IMR-90 (cell line): ENCODE measurements around the gene LIN9. TPM values are rescaled to one million over a fixed set of nuclear protein-coding genes. Genes with fewer than 3 reads are reported as not detected.

Source experiments
- ATAC-seq: fragments of 200-7000 bp; cut with Tn5 transposase; 2 replicates; pipeline ENCODE4 v1.9.1; 2020; ENCODE audit warnings: low read depth, mild to moderate bottlenecking, moderate library complexity
- BruUV-seq: library from RNA; stranded (reverse); fragments of 400-500 nt; replicated peaks from 2 replicates; lab custom pipeline; 2021; lab: Mats Ljungman, UMichigan
- CTCF ChIA-PET: fragments of 300-600 bp; formaldehyde crosslinking; extraction: SDS; loops from one replicate; lab custom pipeline; 2021; ENCODE audit warnings: antibody characterized with exemption; lab: Yijun Ruan, JAX
- POLR2A ChIA-PET: fragments of 300-600 bp; sonication (Branson Sonifier 250); formaldehyde crosslinking; loops from one replicate; lab custom pipeline; 2022; ENCODE audit warnings: antibody characterized with exemption; ENCODE audit not compliant: unreplicated experiment; lab: Charles Lee
- DNase-seq: peaks from one replicate; pipeline ENCODE4 v3.0.0; 2013
- H2AFZ ChIP-seq: replicated peaks from 2 replicates; pipeline ENCODE3; 2013; ENCODE audit warnings: low read length, mild to moderate bottlenecking; ENCODE audit not compliant: poor library complexity
- H2AK5ac ChIP-seq: 2 replicates; pipeline ENCODE4 v1.6.1; 2013; ENCODE audit warnings: low read depth, low read length, inconsistent platforms
- H2AK9ac ChIP-seq: replicated peaks from 2 replicates; pipeline ENCODE3; 2013; ENCODE audit warnings: mild to moderate bottlenecking, low read depth, low read length, moderate library complexity; ENCODE audit not compliant: poor library complexity
- H2BK120ac ChIP-seq: 2 replicates; pipeline ENCODE4 v1.6.1; 2013; ENCODE audit warnings: low read depth, low read length, inconsistent platforms
- H2BK15ac ChIP-seq: 3 replicates; pipeline ENCODE4 v1.6.1; 2013; ENCODE audit warnings: low read depth, low read length, inconsistent platforms
- H2BK20ac ChIP-seq: 2 replicates; pipeline ENCODE4 v1.6.1; 2013; ENCODE audit warnings: low read depth, mild to moderate bottlenecking, inconsistent platforms, low read length, moderate library complexity
- H2BK5ac ChIP-seq: 2 replicates; pipeline ENCODE4 v1.6.1; 2013; ENCODE audit warnings: mild to moderate bottlenecking, low read depth, low read length, inconsistent platforms; ENCODE audit not compliant: poor library complexity, severe bottlenecking
- H3K14ac ChIP-seq: replicated peaks from 2 replicates; pipeline ENCODE4 v1.6.1; 2013; ENCODE audit warnings: low read depth, low read length, inconsistent platforms
- H3K18ac ChIP-seq: 2 replicates; pipeline ENCODE4 v1.6.1; 2013; ENCODE audit warnings: low read depth, low read length, control low read depth
- H3K23ac ChIP-seq: 2 replicates; pipeline ENCODE4 v1.6.1; 2013; ENCODE audit warnings: low read depth, low read length, inconsistent platforms
- H3K27ac ChIP-seq: 2 replicates; pipeline ENCODE4 v1.5.1; 2013; ENCODE audit warnings: mild to moderate bottlenecking, control low read depth, low read length; ENCODE audit not compliant: insufficient read depth
- H3K27me3 ChIP-seq: 2 replicates; pipeline ENCODE4 v1.6.1; 2013; ENCODE audit warnings: low read length; ENCODE audit not compliant: control insufficient read depth, insufficient read depth
- H3K36me3 ChIP-seq: 2 replicates; pipeline ENCODE4 v1.6.1; 2013; ENCODE audit warnings: low read length, mixed read lengths; ENCODE audit not compliant: control insufficient read depth, insufficient read depth
- H3K4ac ChIP-seq: 2 replicates; pipeline ENCODE4 v1.6.1; 2013; ENCODE audit warnings: low read depth, low read length, inconsistent platforms
- H3K4me1 ChIP-seq: 2 replicates; pipeline ENCODE4 v1.6.1; 2013; ENCODE audit warnings: low read length, mixed read lengths; ENCODE audit not compliant: control insufficient read depth, insufficient read depth
- H3K4me2 ChIP-seq: 2 replicates; pipeline ENCODE4 v1.6.1; 2013; ENCODE audit warnings: low read depth, mild to moderate bottlenecking, control low read depth, low read length, moderate library complexity
- H3K4me3 ChIP-seq: 2 replicates; pipeline ENCODE4 v1.5.1; 2013; ENCODE audit warnings: low read depth, mild to moderate bottlenecking, control low read depth, low read length, moderate library complexity; ENCODE audit not compliant: insufficient read depth
- H3K56ac ChIP-seq: 2 replicates; pipeline ENCODE4 v1.6.1; 2013; ENCODE audit warnings: low read length, inconsistent platforms; ENCODE audit not compliant: insufficient read depth; ENCODE audit errors: extremely low read depth
- H3K79me1 ChIP-seq, 2 experiments: 2 replicates each; pipeline ENCODE4 v1.6.1; 2013; ENCODE audit warnings: low read length in 2 of 2, inconsistent platforms in 1 of 2, low read depth in 1 of 2
- H3K9ac ChIP-seq: 2 replicates; pipeline ENCODE4 v1.6.1; 2013; ENCODE audit warnings: low read depth, low read length, control low read depth
- H3K9me1 ChIP-seq: 2 replicates; pipeline ENCODE4 v1.6.1; 2013; ENCODE audit warnings: low read length, inconsistent platforms; ENCODE audit not compliant: insufficient read depth
- H3K9me3 ChIP-seq: 2 replicates; pipeline ENCODE4 v1.6.1; 2013; ENCODE audit warnings: low read length; ENCODE audit not compliant: control insufficient read depth, insufficient read depth
- H4K20me1 ChIP-seq: 2 replicates; pipeline ENCODE4 v1.6.1; 2013; ENCODE audit warnings: low read length, inconsistent platforms; ENCODE audit not compliant: insufficient read depth
- H4K5ac ChIP-seq: 2 replicates; pipeline ENCODE4 v1.6.1; 2013; ENCODE audit warnings: mild to moderate bottlenecking, low read depth, low read length, control low read depth
- H4K8ac ChIP-seq, 2 experiments: 2 replicates each; pipeline ENCODE4 v1.6.1; 2013; ENCODE audit warnings: low read depth in 2 of 2, low read length in 2 of 2, control low read depth in 1 of 2, inconsistent platforms in 1 of 2
- H4K91ac ChIP-seq: 2 replicates; pipeline ENCODE4 v1.6.1; 2013; ENCODE audit warnings: low read depth, low read length, inconsistent platforms; ENCODE audit not compliant: insufficient read depth
- CHD1 ChIP-seq: IDR thresholded peaks from 2 replicates; pipeline ENCODE4 v1.6.1; 2012; ENCODE audit warnings: low read depth, low read length, improper control_type of control experiment
- MAZ ChIP-seq: IDR thresholded peaks from 2 replicates; pipeline ENCODE4 v1.6.1; 2012; ENCODE audit warnings: low read depth, mild to moderate bottlenecking, low read length, improper control_type of control experiment, moderate library complexity, borderline replicate concordance
- RFX5 ChIP-seq: IDR thresholded peaks from 2 replicates; pipeline ENCODE4 v1.8.0; 2012; ENCODE audit warnings: low read depth, mild to moderate bottlenecking, low read length, moderate library complexity
- WGBS, 2 experiments: methylation state at CpG; one replicate each; pipeline versions ENCODE4 v1.1.5 to v1.1.7; 2013; ENCODE audit warnings: missing lambda C conversion rate in 2 of 2; ENCODE audit not compliant: insufficient read length in 1 of 2; ENCODE audit errors: extremely low coverage in 2 of 2; 5-methylcytosine and 5-hydroxymethylcytosine counted together
- dilution Hi-C: fragments of 300-500 bp; cut with HindIII; formaldehyde crosslinking; loops from one replicate; pipeline ENCODE4 v1.14.3; 2018; ENCODE audit warnings: low sequenced_read_pairs; ENCODE audit not compliant: unreplicated experiment
- in situ Hi-C: fragments of 300-500 bp; cut with MboI; formaldehyde crosslinking; loops from 3 replicates; pipeline ENCODE4 v1.14.3; 2019; ENCODE audit warnings: low sequenced_read_pairs, inconsistent platforms, mixed read lengths
- intact Hi-C: fragments of 100-400 bp; cut with micrococcal nuclease; formaldehyde crosslinking; loops from 2 replicates; pipeline ENCODE4 v1.10.0; 2022
- polyA plus RNA-seq, 3 experiments: library from polyadenylated mRNA; depleted of rRNA; stranded (reverse); fragments of >200 nt; gene quantifications; 2 replicates each; pipeline ENCODE4 v1.2.3, GENCODE V29; 2012; ENCODE audit warnings: low replicate concordance in 1 of 3
- total RNA-seq: library from RNA; depleted of rRNA; stranded (reverse); fragments of >200 nt; gene quantifications from 2 replicates; pipeline ENCODE4 v1.2.3, GENCODE V29; 2012
- TF ChIP-seq, protein P1 (sequence below): fragments of 150-350 bp; IDR thresholded peaks from 2 replicates; pipeline ENCODE4 v1.6.1; 2017; ENCODE audit warnings: mild to moderate bottlenecking, antibody characterized with exemption, low read length, low read depth

LIN9 gene
- total and polyA plus RNA-seq, 2 of the 4 experiments (the other 2 are of a cell fraction), result 2.3 to 3.9 TPM

GRCh38 chr1:226318471-226318870 is 9.5 kb upstream of the LIN9 start:
- Histone ChIP-seq H3K36me3 (no peaks in the 10 kb centered on the region), H3K14ac (no peak overlapping the region), H3K4ac (no peak overlapping the region), H4K91ac (no peak overlapping the region), H2AK9ac (no peak overlapping the region), H3K9me1 (no peaks in the 10 kb centered on the region), H3K27me3 (peaks cover 4% of the 10 kb centered on the region), H3K18ac (no peak overlapping the region), H2BK20ac (no peak overlapping the region), H3K9me3 (peaks cover 2% of the 10 kb centered on the region; the same call in 1 of the 2 replicates), H2BK120ac (no peak overlapping the region), H3K79me1 (no peaks in the 10 kb centered on the region), H4K20me1 (no peaks in the 10 kb centered on the region), H3K27ac (no peak overlapping the region), H3K56ac (no peak overlapping the region), H3K4me2 (no peak overlapping the region), H3K4me3 (no peak overlapping the region), H3K23ac (no peak overlapping the region), H2BK15ac (no peak overlapping the region), H3K4me1 (no peaks in the 10 kb centered on the region), H3K9ac (no peak overlapping the region), H2BK5ac (no peak overlapping the region), H2AFZ (no peak overlapping the region), H2AK5ac (no peak overlapping the region), H4K8ac (no peak overlapping the region), H4K5ac (no peak overlapping the region)
- ChIA-PET POLR2A (no interaction called here), CTCF (no interaction called here)
- in situ Hi-C loops, result no loop called here
- DNase-seq, result no peak
- intact Hi-C loops, result no loop called here
- no TSS peak for BruUV-seq
- TF ChIP-seq RFX5 (no peak), MAZ (no peak), CHD1 (no peak)
- TF ChIP-seq, protein P1, sequence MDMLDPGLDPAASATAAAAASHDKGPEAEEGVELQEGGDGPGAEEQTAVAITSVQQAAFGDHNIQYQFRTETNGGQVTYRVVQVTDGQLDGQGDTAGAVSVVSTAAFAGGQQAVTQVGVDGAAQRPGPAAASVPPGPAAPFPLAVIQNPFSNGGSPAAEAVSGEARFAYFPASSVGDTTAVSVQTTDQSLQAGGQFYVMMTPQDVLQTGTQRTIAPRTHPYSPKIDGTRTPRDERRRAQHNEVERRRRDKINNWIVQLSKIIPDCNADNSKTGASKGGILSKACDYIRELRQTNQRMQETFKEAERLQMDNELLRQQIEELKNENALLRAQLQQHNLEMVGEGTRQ, result no peak
- ATAC-seq, result no peak
- dilution Hi-C loops, result no loop called here
- 80% methylated on average over 1 of the region's 5 CpGs; no CpG with 5 or more reads in 1 of the 2 experiments for WGBS, 2 experiments
